HEK293 (cell line): ENCODE data around the gene ITK.

Source experiments
- OSR2 ChIP-seq: fragments of 450-650 bp; formaldehyde crosslinking; IDR thresholded peaks from 2 replicates; pipeline ENCODE4 v1.5.1; 2016; ENCODE audit warnings: missing biosample characterization, missing genetic modification characterization
- ZNF146 ChIP-seq: fragments of 450-650 bp; formaldehyde crosslinking; IDR thresholded peaks from 2 replicates; pipeline ENCODE4 v1.5.1; 2016; ENCODE audit warnings: missing biosample characterization, missing genetic modification characterization
- ZNF76 ChIP-seq: fragments of 450-650 bp; formaldehyde crosslinking; IDR thresholded peaks from 2 replicates; pipeline ENCODE4; 2016; ENCODE audit warnings: low read depth, missing biosample characterization, missing genetic modification characterization, borderline replicate concordance
- TF ChIP-seq, protein P1 (sequence below): fragments of 450-650 bp; formaldehyde crosslinking; IDR thresholded peaks from 2 replicates; pipeline ENCODE4 v1.5.1; 2016; ENCODE audit warnings: missing biosample characterization, missing genetic modification characterization
- TF ChIP-seq, protein P2 (sequence below): fragments of 450-650 bp; formaldehyde crosslinking; IDR thresholded peaks from 2 replicates; pipeline ENCODE4 v1.5.1; 2016; ENCODE audit warnings: missing biosample characterization, missing genetic modification characterization

DNA sequence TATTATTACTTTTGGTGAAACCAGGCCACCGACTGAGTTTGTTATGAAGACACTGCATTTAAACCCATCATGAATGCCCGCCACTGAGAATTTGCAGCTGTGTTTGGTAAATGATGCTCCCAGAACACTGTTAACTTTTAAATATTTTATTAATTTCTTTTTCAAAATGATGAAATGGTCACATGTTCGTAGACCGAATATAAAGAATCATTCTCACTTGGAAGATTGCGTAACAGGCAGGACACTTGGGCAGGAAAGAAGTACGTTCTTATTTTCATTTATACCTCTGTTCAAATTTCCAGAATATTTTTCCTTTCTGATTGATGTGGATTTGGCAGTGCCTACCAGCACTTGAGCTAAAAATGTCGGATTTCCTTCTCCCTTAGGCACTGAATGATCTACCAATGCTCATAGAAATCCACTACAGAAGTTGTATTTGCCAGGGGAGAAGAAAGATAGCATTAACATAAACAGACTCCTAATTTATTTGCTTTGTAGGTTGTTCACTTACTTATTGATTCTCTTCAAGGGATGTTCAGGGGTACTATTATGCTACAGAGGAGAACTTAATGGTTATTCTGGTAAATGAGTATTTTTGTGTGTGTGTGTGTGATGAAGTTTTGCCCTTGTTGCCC, 99.1 kb downstream of the ITK start:
- TF ChIP-seq ZNF146 (tag by site-specific recombination), result no peak
- no peak for TF ChIP-seq OSR2 (tag by site-specific recombination)
- TF ChIP-seq, protein P1, sequence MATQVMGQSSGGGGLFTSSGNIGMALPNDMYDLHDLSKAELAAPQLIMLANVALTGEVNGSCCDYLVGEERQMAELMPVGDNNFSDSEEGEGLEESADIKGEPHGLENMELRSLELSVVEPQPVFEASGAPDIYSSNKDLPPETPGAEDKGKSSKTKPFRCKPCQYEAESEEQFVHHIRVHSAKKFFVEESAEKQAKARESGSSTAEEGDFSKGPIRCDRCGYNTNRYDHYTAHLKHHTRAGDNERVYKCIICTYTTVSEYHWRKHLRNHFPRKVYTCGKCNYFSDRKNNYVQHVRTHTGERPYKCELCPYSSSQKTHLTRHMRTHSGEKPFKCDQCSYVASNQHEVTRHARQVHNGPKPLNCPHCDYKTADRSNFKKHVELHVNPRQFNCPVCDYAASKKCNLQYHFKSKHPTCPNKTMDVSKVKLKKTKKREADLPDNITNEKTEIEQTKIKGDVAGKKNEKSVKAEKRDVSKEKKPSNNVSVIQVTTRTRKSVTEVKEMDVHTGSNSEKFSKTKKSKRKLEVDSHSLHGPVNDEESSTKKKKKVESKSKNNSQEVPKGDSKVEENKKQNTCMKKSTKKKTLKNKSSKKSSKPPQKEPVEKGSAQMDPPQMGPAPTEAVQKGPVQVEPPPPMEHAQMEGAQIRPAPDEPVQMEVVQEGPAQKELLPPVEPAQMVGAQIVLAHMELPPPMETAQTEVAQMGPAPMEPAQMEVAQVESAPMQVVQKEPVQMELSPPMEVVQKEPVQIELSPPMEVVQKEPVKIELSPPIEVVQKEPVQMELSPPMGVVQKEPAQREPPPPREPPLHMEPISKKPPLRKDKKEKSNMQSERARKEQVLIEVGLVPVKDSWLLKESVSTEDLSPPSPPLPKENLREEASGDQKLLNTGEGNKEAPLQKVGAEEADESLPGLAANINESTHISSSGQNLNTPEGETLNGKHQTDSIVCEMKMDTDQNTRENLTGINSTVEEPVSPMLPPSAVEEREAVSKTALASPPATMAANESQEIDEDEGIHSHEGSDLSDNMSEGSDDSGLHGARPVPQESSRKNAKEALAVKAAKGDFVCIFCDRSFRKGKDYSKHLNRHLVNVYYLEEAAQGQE (tag by site-specific recombination), result no peak
- TF ChIP-seq, protein P2, sequence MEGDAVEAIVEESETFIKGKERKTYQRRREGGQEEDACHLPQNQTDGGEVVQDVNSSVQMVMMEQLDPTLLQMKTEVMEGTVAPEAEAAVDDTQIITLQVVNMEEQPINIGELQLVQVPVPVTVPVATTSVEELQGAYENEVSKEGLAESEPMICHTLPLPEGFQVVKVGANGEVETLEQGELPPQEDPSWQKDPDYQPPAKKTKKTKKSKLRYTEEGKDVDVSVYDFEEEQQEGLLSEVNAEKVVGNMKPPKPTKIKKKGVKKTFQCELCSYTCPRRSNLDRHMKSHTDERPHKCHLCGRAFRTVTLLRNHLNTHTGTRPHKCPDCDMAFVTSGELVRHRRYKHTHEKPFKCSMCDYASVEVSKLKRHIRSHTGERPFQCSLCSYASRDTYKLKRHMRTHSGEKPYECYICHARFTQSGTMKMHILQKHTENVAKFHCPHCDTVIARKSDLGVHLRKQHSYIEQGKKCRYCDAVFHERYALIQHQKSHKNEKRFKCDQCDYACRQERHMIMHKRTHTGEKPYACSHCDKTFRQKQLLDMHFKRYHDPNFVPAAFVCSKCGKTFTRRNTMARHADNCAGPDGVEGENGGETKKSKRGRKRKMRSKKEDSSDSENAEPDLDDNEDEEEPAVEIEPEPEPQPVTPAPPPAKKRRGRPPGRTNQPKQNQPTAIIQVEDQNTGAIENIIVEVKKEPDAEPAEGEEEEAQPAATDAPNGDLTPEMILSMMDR, result no peak
- no peak for TF ChIP-seq ZNF76 (tag by site-specific recombination)
